AG04449 (cell line): Measurements from ENCODE around the gene LYPLAL1.

ENCODE experiments used
- CTCF ChIA-PET: fragments of 350-600 bp; formaldehyde crosslinking; extraction: SDS; loops from one replicate; lab custom pipeline; 2021; ENCODE audit warnings: antibody characterized with exemption; lab: Yijun Ruan, JAX
- POLR2A ChIA-PET: fragments of 400-600, 350-600 bp; formaldehyde crosslinking; extraction: SDS; loops from one replicate; lab custom pipeline; 2020; ENCODE audit warnings: antibody characterized with exemption, inconsistent platforms; lab: Yijun Ruan, JAX
- DNase-seq: peaks from one replicate; pipeline ENCODE4 v3.0.0-alpha.2; 2010; ENCODE audit warnings: low read depth, low spot score
- H3K4me3 ChIP-seq: 2 replicates; pipeline ENCODE4 v1.5.1; 2011; ENCODE audit warnings: low read depth, mild to moderate bottlenecking, control low read depth, low read length
- TF ChIP-seq, protein P1 (sequence below): IDR thresholded peaks from one replicate; pipeline ENCODE4 v1.5.1; 2011; ENCODE audit warnings: mild to moderate bottlenecking, moderate library complexity, low read length, control low read depth, inconsistent platforms; ENCODE audit not compliant: insufficient read depth; ENCODE audit errors: missing control alignments

LYPLAL1 gene

DNA sequence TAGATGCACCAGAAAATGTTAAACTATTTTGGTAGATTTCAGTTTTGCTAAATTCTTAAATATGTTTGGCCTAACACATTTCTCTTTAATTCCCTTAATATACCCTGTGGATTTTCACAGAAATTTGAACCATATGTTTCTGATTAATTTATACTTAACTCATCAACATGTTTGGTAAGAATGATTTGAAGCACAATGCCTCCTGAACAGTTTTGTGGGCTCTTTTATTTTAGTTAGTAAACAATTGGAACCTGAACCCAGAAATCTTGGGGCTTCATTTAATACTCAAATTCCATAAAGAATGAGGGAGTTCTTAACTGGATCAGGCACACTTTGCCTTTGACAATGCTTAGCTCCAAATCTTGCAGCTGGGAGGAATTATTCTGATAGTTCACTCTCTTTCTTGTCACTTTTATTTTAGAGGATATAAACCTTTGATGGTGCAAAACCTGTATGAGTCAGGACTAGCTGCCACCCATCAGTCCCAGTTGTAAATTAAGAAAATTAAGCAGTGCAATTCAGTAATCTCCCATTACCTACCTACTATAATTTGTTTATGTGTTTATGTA is 24.6 kb upstream of the LYPLAL1 start:
- CTCF ChIA-PET, result no interaction called here
- no peak overlapping the region for H3K4me3 ChIP-seq
- POLR2A ChIA-PET, result no interaction called here
- no peak for DNase-seq
- TF ChIP-seq, protein P1, sequence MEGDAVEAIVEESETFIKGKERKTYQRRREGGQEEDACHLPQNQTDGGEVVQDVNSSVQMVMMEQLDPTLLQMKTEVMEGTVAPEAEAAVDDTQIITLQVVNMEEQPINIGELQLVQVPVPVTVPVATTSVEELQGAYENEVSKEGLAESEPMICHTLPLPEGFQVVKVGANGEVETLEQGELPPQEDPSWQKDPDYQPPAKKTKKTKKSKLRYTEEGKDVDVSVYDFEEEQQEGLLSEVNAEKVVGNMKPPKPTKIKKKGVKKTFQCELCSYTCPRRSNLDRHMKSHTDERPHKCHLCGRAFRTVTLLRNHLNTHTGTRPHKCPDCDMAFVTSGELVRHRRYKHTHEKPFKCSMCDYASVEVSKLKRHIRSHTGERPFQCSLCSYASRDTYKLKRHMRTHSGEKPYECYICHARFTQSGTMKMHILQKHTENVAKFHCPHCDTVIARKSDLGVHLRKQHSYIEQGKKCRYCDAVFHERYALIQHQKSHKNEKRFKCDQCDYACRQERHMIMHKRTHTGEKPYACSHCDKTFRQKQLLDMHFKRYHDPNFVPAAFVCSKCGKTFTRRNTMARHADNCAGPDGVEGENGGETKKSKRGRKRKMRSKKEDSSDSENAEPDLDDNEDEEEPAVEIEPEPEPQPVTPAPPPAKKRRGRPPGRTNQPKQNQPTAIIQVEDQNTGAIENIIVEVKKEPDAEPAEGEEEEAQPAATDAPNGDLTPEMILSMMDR, result no peak

DNA sequence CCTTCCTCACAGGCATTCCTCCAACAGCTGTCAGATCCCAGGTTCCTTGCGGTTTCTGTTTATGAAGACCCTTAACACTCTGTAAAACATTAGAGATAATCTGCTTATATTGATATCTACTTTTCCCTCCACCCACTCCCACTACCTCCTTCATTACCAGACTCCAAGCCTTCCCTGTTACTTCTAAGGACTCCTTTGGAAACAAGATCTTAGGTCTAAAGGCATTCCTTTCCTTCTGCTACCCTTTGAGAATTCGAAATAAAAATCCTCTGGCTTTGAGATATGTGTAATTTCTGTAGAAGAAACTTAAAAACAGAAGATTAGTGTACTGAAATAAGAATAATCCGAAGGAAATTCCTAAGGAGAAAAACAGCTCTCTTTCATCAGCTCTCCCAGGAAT is 23.7 kb upstream of the LYPLAL1 start:
- DNase-seq, result no peak
- H3K4me3 ChIP-seq, result no peak overlapping the region
- TF ChIP-seq, protein P1, result no peak
- CTCF ChIA-PET, result interaction anchor here (1.0 to 1.6 kb wide), 3 partner anchors 8 to 236 kb away, joined by 3 to 4 read pairs (median 3); no protein-coding TSS in a partner anchor
- POLR2A ChIA-PET, result no interaction called here

DNA sequence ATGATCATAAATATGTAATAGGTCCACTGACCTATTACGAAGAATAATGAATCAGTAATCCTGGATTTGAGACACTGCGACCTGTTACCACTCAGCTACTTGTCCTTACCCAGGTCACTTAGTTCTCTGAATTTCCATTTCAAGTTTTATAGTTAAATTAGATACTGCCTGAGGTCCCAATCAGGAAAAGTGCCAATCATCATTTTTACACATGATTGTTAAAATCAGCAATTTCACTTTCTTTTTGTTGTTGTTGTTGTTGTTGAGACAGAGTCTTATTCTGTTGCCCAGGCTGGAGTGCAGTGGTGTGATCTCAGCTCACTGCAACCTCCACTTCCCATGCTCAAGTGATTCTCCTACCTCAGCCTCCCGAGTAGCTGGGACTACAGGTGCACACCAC is 22.8 kb upstream of the LYPLAL1 start:
- no peak for DNase-seq
- ChIA-PET CTCF (interaction anchor here (1.0 to 1.6 kb wide), 3 partner anchors 9 to 235 kb away, joined by 3 read pairs; no protein-coding TSS in a partner anchor), POLR2A (interaction anchor here (0.6 kb wide), 1 partner anchor 22 kb away, joined by 3 read pairs; no protein-coding TSS in a partner anchor)
- no peak overlapping the region for H3K4me3 ChIP-seq
- TF ChIP-seq, protein P1, result no peak

DNA sequence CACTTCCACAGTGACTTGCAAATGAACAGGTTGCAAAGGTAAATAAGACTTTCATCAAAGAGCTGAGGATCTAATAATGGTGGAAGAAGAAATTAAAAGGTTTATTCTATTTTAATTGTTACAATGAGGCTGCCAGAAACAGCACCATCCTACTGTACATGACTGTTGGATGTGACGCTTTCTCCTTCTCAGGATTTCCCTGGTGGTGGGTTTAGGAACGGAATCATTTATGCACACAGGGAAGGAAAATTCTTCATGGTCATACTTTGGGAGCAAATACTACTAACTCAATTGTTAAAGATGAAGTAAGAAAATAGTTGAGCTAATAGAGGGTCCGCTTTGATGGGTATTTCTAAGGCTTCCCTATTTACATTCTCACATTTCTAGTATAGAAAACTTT is 22.2 kb upstream of the LYPLAL1 start:
- POLR2A ChIA-PET, result no interaction called here
- no peak for DNase-seq
- H3K4me3 ChIP-seq, result no peak overlapping the region
- CTCF ChIA-PET, result interaction anchor here (1.5 to 1.6 kb wide), 2 partner anchors 9 to 10 kb away, joined by 3 read pairs; no protein-coding TSS in a partner anchor
- TF ChIP-seq, protein P1, result no peak

DNA sequence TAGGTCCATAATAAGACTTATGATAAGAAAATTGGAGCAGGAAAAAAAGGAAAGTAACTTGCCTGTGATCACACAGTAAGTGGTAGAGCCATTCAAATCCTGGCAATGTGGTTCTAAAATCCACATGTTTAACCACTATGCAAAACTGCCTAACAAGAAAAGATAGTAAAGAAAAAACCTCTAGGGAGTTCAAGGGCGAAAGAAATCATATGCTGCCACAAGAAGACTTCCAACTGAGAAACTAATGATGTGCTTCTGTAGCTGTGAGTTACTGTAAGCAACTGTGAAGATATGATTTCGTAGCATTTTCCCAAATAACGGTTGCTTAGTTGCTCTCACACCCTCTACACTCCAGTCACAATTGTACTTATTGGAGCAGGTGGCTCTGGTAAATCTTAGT is 20.9 kb upstream of the LYPLAL1 start:
- H3K4me3 ChIP-seq, result no peak overlapping the region
- TF ChIP-seq, protein P1, result no peak
- ChIA-PET CTCF (no interaction called here), POLR2A (no interaction called here)
- no peak for DNase-seq

DNA sequence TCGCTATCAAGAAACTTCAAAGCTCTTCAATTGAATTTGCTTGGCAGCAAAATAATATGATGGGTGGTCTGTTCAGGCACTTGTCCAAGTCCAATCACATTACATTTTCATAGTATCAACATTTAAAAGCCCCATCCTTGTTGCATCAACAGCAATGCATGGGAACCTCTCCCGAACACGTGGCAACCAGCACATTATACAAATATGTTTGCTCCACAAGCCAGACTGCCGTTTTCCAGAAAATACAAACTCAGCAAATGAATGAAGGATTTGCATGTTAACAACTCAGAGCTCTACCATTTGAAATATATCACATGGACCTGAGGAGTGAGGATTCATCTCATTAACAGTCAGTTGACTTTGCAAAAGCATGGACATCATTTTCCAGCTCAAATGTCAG is 20.0 kb upstream of the LYPLAL1 start:
- H3K4me3 ChIP-seq, result no peak overlapping the region
- TF ChIP-seq, protein P1, result no peak
- ChIA-PET POLR2A (no interaction called here), CTCF (no interaction called here)
- DNase-seq, result no peak
